Heart left ventricle (tissue), 13 donors: Measurements from ENCODE around the gene SGK1.
"Not testable (repeated sequence)": the region's sequence is repeated elsewhere in the genome, so short reads cannot be mapped to it uniquely, and the experiment has no call there.

Source experiments
- POLR2A ChIP-seq, 2 donors: fragments of 450-650 bp; IDR thresholded peaks; one replicate each; pipeline ENCODE4 v1.6.1; 2017; ENCODE audit warnings: antibody characterized with exemption in 2 of 2, mild to moderate bottlenecking in 2 of 2, moderate library complexity in 2 of 2
- TF ChIP-seq, protein P1 (sequence below), 12 donors: fragments of 200-600 bp; sonication (generic) in 4 of 12; IDR thresholded peaks; one replicate each; pipeline versions ENCODE4 v1.5.0 to v1.8.0; 2018 to 2022; ENCODE audit warnings: antibody characterized with exemption in 12 of 12, mild to moderate bottlenecking in 5 of 12
- donor health status: ischemic (EF 13 %, LVEDD 7.1; RV severe dilation, severe dysfunction).
- donor health status: DM: no; HTN: yes; CAD: no.
- donor health status: DM: no; HTN: no; CAD: no.
- donor health status: ischemic (EF 25% LVEDD 6.9; RV normal size, moderate dysfunction).
- donor health status: ischemic (EF 25% LVEDD 5.7; RV mildly dilated, moderate dysfunction).
- donor health status: ischemic (EF 35%, LVEDD 5.7; RV mildly dilated, moderate dysfunction).
- donor health status: nonischemic (EF 11% LVEDD 7.7; RV severe dilation, severe dysfunction).
- donor health status: DM: yes; HTN: yes; CAD: no.
- donor health status: PGD.
- donor health status: ischemic (EF 29% LVEDD 5.4; RV normal size, mild dysfunction).
- donor health status: nonischemic (EF 23%, LVEDD 6.1; RV moderate dilation, normal function).

DNA sequence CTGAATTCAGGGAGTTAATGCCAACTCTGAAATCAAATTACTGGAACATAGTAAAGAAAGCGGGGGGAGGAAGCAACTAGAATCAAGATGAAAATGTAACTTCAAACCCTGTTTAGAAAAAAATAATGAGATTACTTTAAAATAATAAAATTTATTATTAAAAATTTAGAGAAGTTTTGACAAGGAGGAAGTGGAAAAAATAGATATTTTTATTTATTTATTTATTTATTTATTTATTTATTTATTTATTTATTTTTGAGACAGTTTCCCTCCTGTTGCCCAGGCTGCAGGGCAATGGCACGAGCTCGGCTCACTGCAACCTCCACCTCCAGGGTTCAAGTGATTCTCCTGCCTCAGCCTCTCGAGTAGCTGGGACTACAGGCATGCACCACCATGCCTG lies 82.6 kb downstream of the SGK1 start:
- TF ChIP-seq, protein P1, sequence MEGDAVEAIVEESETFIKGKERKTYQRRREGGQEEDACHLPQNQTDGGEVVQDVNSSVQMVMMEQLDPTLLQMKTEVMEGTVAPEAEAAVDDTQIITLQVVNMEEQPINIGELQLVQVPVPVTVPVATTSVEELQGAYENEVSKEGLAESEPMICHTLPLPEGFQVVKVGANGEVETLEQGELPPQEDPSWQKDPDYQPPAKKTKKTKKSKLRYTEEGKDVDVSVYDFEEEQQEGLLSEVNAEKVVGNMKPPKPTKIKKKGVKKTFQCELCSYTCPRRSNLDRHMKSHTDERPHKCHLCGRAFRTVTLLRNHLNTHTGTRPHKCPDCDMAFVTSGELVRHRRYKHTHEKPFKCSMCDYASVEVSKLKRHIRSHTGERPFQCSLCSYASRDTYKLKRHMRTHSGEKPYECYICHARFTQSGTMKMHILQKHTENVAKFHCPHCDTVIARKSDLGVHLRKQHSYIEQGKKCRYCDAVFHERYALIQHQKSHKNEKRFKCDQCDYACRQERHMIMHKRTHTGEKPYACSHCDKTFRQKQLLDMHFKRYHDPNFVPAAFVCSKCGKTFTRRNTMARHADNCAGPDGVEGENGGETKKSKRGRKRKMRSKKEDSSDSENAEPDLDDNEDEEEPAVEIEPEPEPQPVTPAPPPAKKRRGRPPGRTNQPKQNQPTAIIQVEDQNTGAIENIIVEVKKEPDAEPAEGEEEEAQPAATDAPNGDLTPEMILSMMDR (IDR thresholded peaks at IDR 0.05), result not testable (repeated sequence)
- TF ChIP-seq POLR2A (IDR thresholded peaks at IDR 0.05), result not testable (repeated sequence)
